OCI-LY1 (cell line): ENCODE data around the gene GRIK3.

ENCODE experiments used
- H2AFZ ChIP-seq: fragments of 200-600 bp; sonication (generic), shearing (Covaris generic); 2 replicates; pipeline ENCODE4 v1.6.0; 2014; ENCODE audit warnings: antibody characterized with exemption, mild to moderate bottlenecking, low read length
- H3F3A ChIP-seq: fragments of 200-600 bp; sonication (generic), shearing (Covaris generic); 2 replicates; pipeline ENCODE4 v1.6.0; 2014; ENCODE audit warnings: mild to moderate bottlenecking, antibody characterized with exemption, low read length, moderate library complexity; ENCODE audit not compliant: insufficient read depth
- H3K27ac ChIP-seq: fragments of 200-600 bp; sonication (generic); 2 replicates; pipeline ENCODE4 v1.5.1; 2014; ENCODE audit warnings: low read length, mixed run types, mild to moderate bottlenecking, low read depth; ENCODE audit not compliant: poor library complexity, severe bottlenecking
- H3K27me3 ChIP-seq: fragments of 200-600 bp; sonication (generic); 2 replicates; pipeline ENCODE4 v1.6.0; 2014; ENCODE audit warnings: antibody characterized with exemption, mild to moderate bottlenecking, low read length, moderate library complexity; ENCODE audit not compliant: insufficient read depth
- H3K36me3 ChIP-seq: fragments of 200-600 bp; sonication (generic); 2 replicates; pipeline ENCODE4 v1.6.1; 2014; ENCODE audit warnings: mild to moderate bottlenecking, antibody characterized with exemption, low read length, moderate library complexity, mixed read lengths; ENCODE audit not compliant: insufficient read depth
- H3K4me1 ChIP-seq: fragments of 200-600 bp; sonication (generic); 2 replicates; pipeline ENCODE4 v1.5.1; 2014; ENCODE audit warnings: mild to moderate bottlenecking, low read length, moderate library complexity; ENCODE audit not compliant: insufficient read depth, severe bottlenecking
- H3K4me2 ChIP-seq: fragments of 200-600 bp; sonication (generic), shearing (Covaris generic); 2 replicates; pipeline ENCODE4 v1.6.1; 2014; ENCODE audit warnings: low read length
- H3K4me3 ChIP-seq: fragments of 200-600 bp; sonication (generic); 2 replicates; pipeline ENCODE4 v1.5.1; 2014; ENCODE audit warnings: low read length, low read depth, mild to moderate bottlenecking, mixed read lengths; ENCODE audit not compliant: poor library complexity, severe bottlenecking
- H3K79me2 ChIP-seq: fragments of 200-600 bp; shearing (Covaris generic); 2 replicates; pipeline ENCODE4 v1.6.1; 2016; ENCODE audit warnings: mixed run types, low read length, mixed read lengths; ENCODE audit not compliant: insufficient read depth
- H3K9ac ChIP-seq: fragments of 200-600 bp; sonication (generic), shearing (Covaris generic); 2 replicates; pipeline ENCODE4 v1.6.1; 2014; ENCODE audit warnings: mild to moderate bottlenecking, low read length, mixed read lengths
- H3K9me2 ChIP-seq: fragments of 200-600 bp; sonication (generic), shearing (Covaris generic); 2 replicates; pipeline ENCODE4 v1.6.1; 2014; ENCODE audit warnings: low read depth, mild to moderate bottlenecking, low read length, mixed read lengths
- H3K9me3 ChIP-seq: fragments of 200-600 bp; shearing (Covaris generic); 2 replicates; pipeline ENCODE4 v1.6.1; 2014; ENCODE audit warnings: low read length, mixed read lengths
- H4K20me1 ChIP-seq: fragments of 200-600 bp; sonication (generic), shearing (Covaris generic); 2 replicates; pipeline ENCODE4 v1.6.0; 2016; ENCODE audit warnings: mild to moderate bottlenecking, low read length; ENCODE audit not compliant: insufficient read depth
- CTCF ChIP-seq: fragments of 200-600 bp; sonication (generic), shearing (Covaris generic); IDR thresholded peaks from 2 replicates; pipeline ENCODE4 v1.5.1; 2017; ENCODE audit warnings: mild to moderate bottlenecking, antibody characterized with exemption, low read length, moderate library complexity, mixed read lengths
- EZH2 ChIP-seq: fragments of 200-600 bp; sonication (generic), shearing (Covaris generic); IDR thresholded peaks from 2 replicates; pipeline ENCODE4 v1.8.0; 2017; ENCODE audit warnings: borderline replicate concordance, mixed run types, mild to moderate bottlenecking, antibody characterized with exemption, low read length, moderate library complexity, mixed read lengths

The GRIK3 gene

GRCh38 chr1:36787312-36787913 lies 246.9 kb downstream of the GRIK3 start:
- TF ChIP-seq EZH2 (no peak), CTCF (no peak)
- Histone ChIP-seq H3K36me3 (no peaks in the 10 kb centered on the region), H3K9me2 (no peaks in the 10 kb centered on the region), H3K4me2 (no peak overlapping the region), H2AFZ (no peak overlapping the region), H3K27ac (no peak overlapping the region), H4K20me1 (no peaks in the 10 kb centered on the region), H3K27me3 (no peaks in the 10 kb centered on the region), H3K4me3 (no peak overlapping the region), H3F3A (no peaks in the 10 kb centered on the region), H3K4me1 (no peaks in the 10 kb centered on the region), H3K79me2 (no peaks in the 10 kb centered on the region), H3K9me3 (no peaks in the 10 kb centered on the region), H3K9ac (no peak overlapping the region)

GRCh38 chr1:36786425-36786824 lies 247.9 kb downstream of the GRIK3 start:
- no peak overlapping the region for H3K4me2 ChIP-seq
- H3K4me3 ChIP-seq, result no peak overlapping the region
- no peaks in the 10 kb centered on the region for H3K79me2 ChIP-seq
- no peaks in the 10 kb centered on the region for H3K4me1 ChIP-seq
- H3K36me3 ChIP-seq, result no peaks in the 10 kb centered on the region
- no peak overlapping the region for H2AFZ ChIP-seq
- TF ChIP-seq EZH2, result no peak
- TF ChIP-seq CTCF, result no peak
- H3K9me2 ChIP-seq, result no peaks in the 10 kb centered on the region
- H3F3A ChIP-seq, result no peaks in the 10 kb centered on the region
- no peaks in the 10 kb centered on the region for H3K9me3 ChIP-seq
- H3K27ac ChIP-seq, result no peak overlapping the region
- peaks cover 3% of the 10 kb centered on the region; the same call in 1 of the 2 replicates for H3K27me3 ChIP-seq
- H3K9ac ChIP-seq, result no peak overlapping the region
- H4K20me1 ChIP-seq, result no peaks in the 10 kb centered on the region

GRCh38 chr1:36784147-36784859 lies 250.0 kb downstream of the GRIK3 start:
- H3K27me3 ChIP-seq, result peaks cover 3% of the 10 kb centered on the region; the same call in 1 of the 2 replicates

More at GRCh38 chr1:36784147-36784859, 250.0 kb downstream of the GRIK3 start:
- H3K27ac ChIP-seq, result no peak overlapping the region
- no peak overlapping the region for H3K4me3 ChIP-seq
- TF ChIP-seq CTCF (no peak), EZH2 (no peak)
- H3K9ac ChIP-seq, result no peak overlapping the region
- no peak overlapping the region for H3K4me2 ChIP-seq
- no peaks in the 10 kb centered on the region for H3K36me3 ChIP-seq
- no peak overlapping the region for H2AFZ ChIP-seq
- H3K79me2 ChIP-seq, result no peaks in the 10 kb centered on the region
- no peaks in the 10 kb centered on the region for H3K9me3 ChIP-seq
- H4K20me1 ChIP-seq, result no peaks in the 10 kb centered on the region
- H3K4me1 ChIP-seq, result no peaks in the 10 kb centered on the region
- H3K9me2 ChIP-seq, result no peaks in the 10 kb centered on the region
- no peaks in the 10 kb centered on the region for H3F3A ChIP-seq
